IMR-90 (cell line): ENCODE results near the gene TRIM28.

Experiments
- BHLHE40 ChIP-seq: fragments of 150-350 bp; IDR thresholded peaks from 2 replicates; pipeline ENCODE4 v1.6.1; 2016; ENCODE audit warnings: mild to moderate bottlenecking, low read depth, low read length
- CEBPB ChIP-seq: IDR thresholded peaks from 2 replicates; pipeline ENCODE4 v1.6.1; 2012; ENCODE audit warnings: low read depth, low read length, improper control_type of control experiment
- CHD1 ChIP-seq: IDR thresholded peaks from 2 replicates; pipeline ENCODE4 v1.6.1; 2012; ENCODE audit warnings: low read depth, low read length, improper control_type of control experiment
- CTCF ChIP-seq: conservative IDR thresholded peaks from 2 replicates; pipeline ENCODE4 v1.5.1; 2012; ENCODE audit warnings: mild to moderate bottlenecking, low read depth, low read length, improper control_type of control experiment
- MAFK ChIP-seq: IDR thresholded peaks from 2 replicates; pipeline ENCODE4 v1.6.1; 2012; ENCODE audit warnings: low read depth, low read length, improper control_type of control experiment
- MXI1 ChIP-seq: IDR thresholded peaks from 2 replicates; pipeline ENCODE4 v1.6.1; 2012; ENCODE audit warnings: low read depth, mild to moderate bottlenecking, low read length, moderate library complexity, borderline replicate concordance
- NFE2L2 ChIP-seq: fragments of 150-350 bp; IDR thresholded peaks from 2 replicates; pipeline ENCODE4 v1.6.1; 2016; ENCODE audit warnings: low read depth, mild to moderate bottlenecking, low read length
- POLR2A ChIP-seq: IDR thresholded peaks from 2 replicates; pipeline ENCODE4 v1.6.1; 2012; ENCODE audit warnings: mild to moderate bottlenecking, low read depth, low read length
- RAD21 ChIP-seq: IDR thresholded peaks from 2 replicates; pipeline ENCODE4 v1.6.1; 2012; ENCODE audit warnings: low read length, improper control_type of control experiment
- RCOR1 ChIP-seq: IDR thresholded peaks from 2 replicates; pipeline ENCODE4 v1.6.1; 2012; ENCODE audit warnings: mild to moderate bottlenecking, low read length, improper control_type of control experiment; ENCODE audit not compliant: insufficient replicate concordance
- RFX5 ChIP-seq: IDR thresholded peaks from 2 replicates; pipeline ENCODE4 v1.8.0; 2012; ENCODE audit warnings: low read depth, mild to moderate bottlenecking, low read length, moderate library complexity
- SMC3 ChIP-seq: fragments of 150-350 bp; IDR thresholded peaks from 2 replicates; pipeline ENCODE4 v1.6.1; 2016; ENCODE audit warnings: low read depth, mild to moderate bottlenecking, antibody characterized with exemption, low read length, moderate library complexity
- USF2 ChIP-seq: fragments of 150-350 bp; IDR thresholded peaks from 2 replicates; pipeline ENCODE4 v1.6.1; 2017; ENCODE audit warnings: mild to moderate bottlenecking, antibody characterized with exemption, low read length, low read depth

GRCh38 chr19:58553799-58554493 is 10.1 kb downstream of the TRIM28 start:
- TF ChIP-seq MXI1 (no peak), RCOR1 (no peak), CTCF (no peak), POLR2A (no peak; the same call in 1 of the 2 replicates), SMC3 (no peak), USF2 (no peak), RAD21 (no peak), NFE2L2 (no peak), CEBPB (no peak), RFX5 (no peak), MAFK (no peak), CHD1 (no peak), BHLHE40 (no peak)
